ENCODE measurements around the gene ABCC11. TPM values are rescaled to one million over a fixed set of nuclear protein-coding genes. Genes with fewer than 3 reads are reported as not detected.

ABCC11 gene
- total RNA-seq, 4 donors from 2014 or later: 0.13 TPM; not detected in 3

- TF ChIP-seq CTCF (IDR thresholded peaks at IDR 0.05 in 4 of 5, conservative IDR thresholded peaks at IDR 0.05 in 1 of 5) (no peak), POLR2A (IDR thresholded peaks at IDR 0.05) (no peak)
These were observed 28.8 kb upstream of the ABCC11 start for GRCh38 chr16:48276102-48276501.

GRCh38 chr16:48274476-48274875 lies 27.1 kb upstream of the ABCC11 start:
- Histone ChIP-seq H3K9me3 (no peaks in the 10 kb centered on the region), H3K27me3 (no peaks in the 10 kb centered on the region), H3K27ac (no peak overlapping the region), H3K36me3 (peaks cover 0 to 35% of the 10 kb centered on the region in 2 donors), H3K4me3 (no peak overlapping the region), H3K4me1 (peaks cover 15 to 22% of the 10 kb centered on the region in 2 donors)
- in situ Hi-C loops (cut with MboI; ENCODE audit: low sequenced_read_pairs in 4 of 4) (no loop called here), intact Hi-C loops (cut with DNase I; ENCODE audit: low total_unique reads) (no loop called here)
- DNase-seq (no peak), ATAC-seq (no peak)
- TF ChIP-seq POLR2A (IDR thresholded peaks at IDR 0.05) (no peak), CTCF (IDR thresholded peaks at IDR 0.05 in 4 of 5, conservative IDR thresholded peaks at IDR 0.05 in 1 of 5) (no peak)

More at GRCh38 chr16:48276102-48276501, 28.8 kb upstream of the ABCC11 start:
- H3K27ac ChIP-seq: no peak overlapping the region
- no peak overlapping the region for H3K4me3 ChIP-seq
- H3K9me3 ChIP-seq: no peaks in the 10 kb centered on the region
- in situ Hi-C loops (cut with MboI; ENCODE audit: low sequenced_read_pairs in 4 of 4): no loop called here
- intact Hi-C loops (cut with DNase I; ENCODE audit: low total_unique reads): no loop called here
- peaks cover 0 to 19% of the 10 kb centered on the region in 2 donors for H3K36me3 ChIP-seq
- H3K4me1 ChIP-seq: peaks cover 19 to 22% of the 10 kb centered on the region in 2 donors
- no peak for ATAC-seq
- H3K27me3 ChIP-seq: no peaks in the 10 kb centered on the region
- no peak for DNase-seq

- Histone ChIP-seq H3K4me1 (peaks cover 12 to 28% of the 10 kb centered on the region in 2 donors), H3K27ac (peak overlapping the region in 1 of 4 donors; percentile 16), H3K36me3 (peaks cover 0 to 32% of the 10 kb centered on the region in 2 donors), H3K4me3 (no peak overlapping the region), H3K9me3 (no peaks in the 10 kb centered on the region), H3K27me3 (no peaks in the 10 kb centered on the region)
- ATAC-seq (no peak), DNase-seq (no peak)
- intact Hi-C loops (cut with DNase I; ENCODE audit: low total_unique reads) (no loop called here), in situ Hi-C loops (cut with MboI; ENCODE audit: low sequenced_read_pairs in 4 of 4) (no loop called here)
- TF ChIP-seq POLR2A (IDR thresholded peaks at IDR 0.05) (no peak), CTCF (IDR thresholded peaks at IDR 0.05 in 4 of 5, conservative IDR thresholded peaks at IDR 0.05 in 1 of 5) (no peak)
These were observed 25.6 kb upstream of the ABCC11 start for GRCh38 chr16:48272837-48273421.

GRCh38 chr16:48271728-48272127 lies 24.4 kb upstream of the ABCC11 start:
- intact Hi-C loops (cut with DNase I; ENCODE audit: low total_unique reads) (no loop called here), in situ Hi-C loops (cut with MboI; ENCODE audit: low sequenced_read_pairs in 4 of 4) (no loop called here)
- DNase-seq (no peak), ATAC-seq (no peak)
- TF ChIP-seq POLR2A (IDR thresholded peaks at IDR 0.05) (no peak), CTCF (IDR thresholded peaks at IDR 0.05 in 4 of 5, conservative IDR thresholded peaks at IDR 0.05 in 1 of 5) (no peak)
- Histone ChIP-seq H3K4me1 (peaks cover 10 to 27% of the 10 kb centered on the region in 2 donors), H3K27ac (no peak overlapping the region), H3K36me3 (peaks cover 0 to 24% of the 10 kb centered on the region in 2 donors), H3K27me3 (no peaks in the 10 kb centered on the region), H3K9me3 (no peaks in the 10 kb centered on the region), H3K4me3 (no peak overlapping the region)

- in situ Hi-C loops (cut with MboI; ENCODE audit: low sequenced_read_pairs in 4 of 4): no loop called here
- intact Hi-C loops (cut with DNase I; ENCODE audit: low total_unique reads): no loop called here
- H3K27me3 ChIP-seq: no peaks in the 10 kb centered on the region
These were observed 21.7 kb upstream of the ABCC11 start for GRCh38 chr16:48269011-48269410.

More at GRCh38 chr16:48269011-48269410, 21.7 kb upstream of the ABCC11 start:
- TF ChIP-seq POLR2A (IDR thresholded peaks at IDR 0.05): no peak
- no peak for TF ChIP-seq CTCF (IDR thresholded peaks at IDR 0.05 in 4 of 5, conservative IDR thresholded peaks at IDR 0.05 in 1 of 5)
- no peak for ATAC-seq
- no peak for DNase-seq
- Histone ChIP-seq H3K27ac (no peak overlapping the region), H3K9me3 (no peaks in the 10 kb centered on the region), H3K4me3 (no peak overlapping the region), H3K36me3 (peaks cover 0 to 35% of the 10 kb centered on the region in 2 donors), H3K4me1 (peaks cover 0 to 19% of the 10 kb centered on the region in 2 donors)

Data from gastrocnemius medialis (tissue), 4 donors.